ELF-1 (cell line): ENCODE data around the gene SORCS3.
A peak's percentile ranks its signal among the peaks of the same experiment; 100 is the strongest.

Source experiments
- DNase-seq: peaks from one replicate; pipeline ENCODE4 v3.0.0-alpha.2; 2016; ENCODE audit warnings: low read depth, low spot score

The SORCS3 gene

DNA sequence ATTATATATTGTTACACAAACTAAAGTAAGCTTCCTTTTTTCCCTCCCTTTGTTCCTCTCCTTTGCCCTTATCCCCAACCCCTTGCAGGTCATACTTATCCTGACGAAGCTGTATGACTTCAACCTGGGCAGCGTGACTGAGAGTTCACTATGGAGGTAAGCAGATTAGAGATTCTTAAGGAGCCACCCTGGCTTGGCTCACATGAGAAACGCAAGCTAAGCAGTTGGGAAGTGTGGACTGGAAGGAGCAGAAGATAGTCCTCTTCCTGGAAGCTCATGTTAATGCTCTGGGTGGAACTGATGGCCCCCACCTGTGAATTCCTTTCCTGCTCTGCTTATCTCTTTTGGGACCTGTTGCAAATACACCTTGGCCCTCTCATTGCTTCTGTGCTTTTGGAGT, 201.6 kb downstream of the SORCS3 start:
- no peak for DNase-seq

DNA sequence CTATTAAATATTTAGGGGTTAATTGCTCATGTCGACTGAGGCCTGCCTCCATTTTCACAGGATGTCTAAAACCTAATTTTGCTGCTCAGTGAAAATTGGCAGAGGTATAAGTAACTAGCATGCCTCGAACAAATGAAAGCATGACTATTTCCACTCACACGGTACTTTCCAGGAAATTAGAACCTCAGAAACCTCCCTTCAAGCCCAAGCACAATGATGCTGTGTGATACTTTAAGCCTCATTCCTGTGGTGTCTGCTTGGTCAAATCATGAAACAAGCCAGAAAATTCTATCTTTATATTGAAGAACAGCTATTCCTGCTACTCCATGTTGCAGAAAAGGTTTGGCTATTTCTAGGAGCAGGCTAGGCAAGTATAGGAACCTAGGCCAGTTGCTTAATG, 203.0 kb downstream of the SORCS3 start:
- no peak for DNase-seq

DNA sequence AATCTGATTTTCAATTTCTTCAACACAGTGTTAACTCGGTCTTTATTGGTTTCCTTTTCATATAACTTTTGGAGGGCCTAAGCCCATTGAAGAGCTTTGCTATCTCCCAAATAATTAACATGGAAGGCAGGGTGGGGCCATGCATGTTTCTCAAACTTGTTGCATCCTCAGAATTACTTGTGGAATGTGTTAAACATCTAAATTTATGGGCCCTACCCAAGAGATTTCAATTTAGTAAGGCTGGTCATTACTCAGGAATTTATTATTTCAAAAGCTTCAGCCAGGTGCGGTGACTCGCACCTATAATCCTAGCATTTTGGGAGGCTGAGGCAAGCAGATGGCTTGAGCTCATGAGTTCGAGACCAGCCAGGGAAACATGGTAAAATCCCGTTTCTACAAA, 208.9 kb downstream of the SORCS3 start:
- no peak for DNase-seq

DNA sequence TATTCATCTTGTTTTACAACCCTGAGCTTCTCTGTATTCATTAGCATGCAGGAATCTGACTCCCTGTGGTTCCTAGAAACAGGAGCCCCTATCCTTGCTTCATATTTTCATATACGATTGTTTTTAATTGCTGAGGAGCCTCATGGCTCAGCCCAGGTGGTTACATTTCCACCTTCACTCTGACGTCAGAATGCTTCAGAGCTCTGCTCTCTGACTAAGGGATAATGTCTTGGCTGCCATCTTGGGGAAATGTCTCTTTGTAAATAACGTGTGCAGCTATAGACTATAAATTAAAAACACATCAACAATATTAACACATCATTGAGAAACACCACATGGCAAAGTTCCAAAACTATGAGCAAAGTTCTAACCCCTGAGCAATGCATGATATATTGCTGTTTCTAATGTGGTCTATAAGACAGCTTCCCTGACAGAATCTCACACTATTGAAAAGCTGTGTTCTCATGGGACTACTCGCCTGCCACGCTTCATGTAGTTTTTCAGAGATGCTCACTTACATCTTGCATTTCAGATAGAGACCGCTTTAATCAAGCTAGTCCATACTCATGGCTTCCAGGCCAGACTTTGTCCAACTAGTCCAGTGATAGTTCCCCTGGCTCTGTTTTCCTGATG, 227.0 kb downstream of the SORCS3 start:
- no peak for DNase-seq

DNA sequence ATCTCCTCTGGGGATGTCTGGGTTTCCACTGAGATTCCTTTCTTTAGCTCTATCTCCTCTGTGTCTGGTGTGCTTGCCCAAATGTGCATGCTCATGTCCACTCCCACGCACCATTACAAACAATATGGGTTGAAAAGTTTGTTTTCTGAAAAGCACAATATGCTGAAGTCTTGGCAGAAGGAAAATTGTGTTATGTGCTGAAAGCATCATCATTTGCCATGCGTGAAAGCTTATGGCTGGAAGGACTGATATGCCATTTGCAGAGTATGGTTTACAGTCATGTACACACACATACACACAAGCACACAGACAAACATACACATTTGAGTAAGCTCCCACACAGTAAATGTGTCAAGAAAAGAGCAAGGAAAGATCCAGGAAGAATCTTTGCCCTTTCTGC, 231.6 kb downstream of the SORCS3 start:
- DNase-seq: no peak

DNA sequence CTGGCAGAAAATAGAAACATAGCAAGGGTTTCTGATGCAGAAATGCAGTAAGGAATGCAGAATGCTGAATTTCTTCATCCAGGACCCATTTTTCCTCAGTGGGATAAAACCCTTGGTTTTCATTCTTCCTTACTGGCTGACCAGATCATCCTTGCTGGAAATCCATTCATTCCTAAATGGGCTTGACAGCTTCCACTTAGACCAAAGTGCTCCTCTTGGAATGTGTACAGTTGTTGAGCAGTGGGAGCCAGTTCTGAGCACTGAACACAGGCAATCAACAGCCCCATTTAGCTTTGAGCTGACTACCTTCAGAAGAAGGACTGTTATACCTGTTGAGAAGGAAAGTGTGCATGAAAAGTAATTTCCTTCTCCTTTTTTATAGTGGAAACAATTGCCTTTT, 232.1 kb downstream of the SORCS3 start:
- DNase-seq: no peak

DNA sequence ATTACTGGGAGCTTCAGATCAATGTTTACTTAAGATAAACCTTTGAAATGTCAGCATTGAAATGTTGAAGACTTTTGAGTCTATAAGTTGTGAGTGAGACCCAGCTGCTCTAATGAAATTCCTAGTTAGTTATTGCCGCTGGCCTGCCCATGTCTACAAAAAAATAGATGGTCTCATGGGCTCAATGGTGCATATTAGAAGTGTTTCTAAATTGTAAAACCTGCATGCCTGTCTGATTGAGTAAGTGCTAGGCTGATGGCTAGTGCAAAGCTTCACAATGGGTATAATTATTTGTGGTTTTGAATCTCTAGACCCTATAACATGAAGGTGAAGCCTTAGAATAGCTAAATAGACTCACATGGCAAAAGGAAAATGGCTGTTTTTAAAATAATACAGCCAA, 234.5 kb downstream of the SORCS3 start:
- DNase-seq: no peak

DNA sequence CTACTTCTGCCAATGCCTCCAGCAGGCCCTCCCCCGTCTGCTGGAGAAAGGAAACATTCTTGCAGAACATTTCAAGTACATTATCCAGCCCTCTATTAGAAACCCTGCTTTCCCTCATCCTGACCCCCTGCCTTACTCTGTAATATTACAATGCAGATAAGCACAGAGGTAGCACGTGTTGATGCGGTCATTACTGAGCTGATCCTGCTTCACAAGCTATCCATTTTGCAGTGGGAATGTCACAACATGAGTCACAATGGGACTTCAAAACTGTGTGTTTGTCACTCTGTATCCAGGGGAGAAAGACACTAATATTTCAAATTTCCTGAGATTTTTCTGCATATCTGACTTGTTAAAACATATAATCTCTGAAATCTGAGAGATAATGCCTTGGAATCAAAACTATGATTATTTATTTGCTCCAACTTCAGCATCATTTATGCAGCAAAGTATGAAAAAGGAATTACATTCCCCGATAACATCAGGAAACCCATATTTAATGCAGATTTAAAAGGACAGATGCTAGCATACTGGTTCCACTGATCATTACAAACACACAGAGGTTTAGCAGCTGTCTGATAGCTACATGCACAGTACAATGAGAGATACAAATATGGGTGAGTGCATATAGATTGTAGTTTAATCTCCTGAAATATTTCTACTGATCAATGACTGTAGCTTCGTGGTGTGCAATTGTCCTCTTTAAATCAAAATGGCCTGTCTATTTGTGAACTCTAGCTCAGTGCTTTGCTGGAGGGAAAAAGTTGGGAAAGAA, 239.7 kb downstream of the SORCS3 start:
- DNase-seq: no peak

DNA sequence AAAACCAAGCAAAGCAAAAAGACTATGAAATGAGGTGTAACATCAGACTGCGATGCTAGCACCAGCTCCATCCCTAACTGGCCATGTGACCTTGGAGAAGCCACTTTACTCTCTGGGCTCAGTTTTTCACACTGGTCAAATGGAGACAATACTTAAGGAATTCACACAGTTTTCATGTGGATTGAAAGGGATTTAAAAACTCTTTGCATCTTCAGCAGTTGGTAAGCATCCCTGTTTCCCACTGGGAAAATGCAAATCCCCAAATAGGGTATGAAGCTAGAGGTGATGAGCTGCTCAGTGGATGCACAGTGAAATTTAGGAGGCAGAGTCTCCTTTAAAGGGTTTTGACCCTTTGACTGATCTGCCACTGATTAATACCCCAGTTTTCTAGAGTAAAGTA, 240.7 kb downstream of the SORCS3 start:
- no peak for DNase-seq

DNA sequence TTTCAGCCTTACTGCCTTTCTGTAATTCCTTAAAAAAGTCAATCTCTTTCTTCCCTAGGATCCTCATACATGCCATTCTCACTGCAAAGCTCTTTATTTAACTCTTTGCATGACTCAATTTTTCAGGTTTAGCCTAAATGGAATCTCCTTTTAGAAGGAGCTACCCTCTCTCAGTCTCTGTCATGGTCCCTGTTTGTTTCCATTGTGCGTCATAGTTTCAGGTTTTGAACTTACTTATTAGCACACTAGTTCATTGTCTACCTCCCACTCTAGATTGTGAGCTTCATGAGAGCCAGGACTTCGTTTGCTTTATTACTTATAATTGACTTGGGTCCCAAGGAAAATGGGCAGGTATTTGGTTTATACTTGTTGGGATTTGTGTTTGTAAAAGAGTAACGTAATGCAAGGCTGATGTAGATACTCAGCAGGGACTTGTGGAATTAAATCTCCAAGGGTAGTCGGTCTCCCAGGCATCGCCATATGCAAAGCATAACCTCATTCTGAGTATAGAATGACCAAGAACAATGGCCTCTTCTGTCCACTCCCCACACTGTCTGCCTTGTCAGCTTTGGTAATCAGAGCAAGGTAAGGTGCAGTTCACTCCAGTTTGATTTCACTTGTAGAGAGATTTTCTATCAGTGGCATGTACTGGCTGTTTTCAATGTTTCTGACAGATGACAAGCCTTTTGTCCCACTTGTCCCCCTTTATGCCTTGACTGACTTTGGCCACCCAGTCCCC, 252.0 kb downstream of the SORCS3 start:
- DNase-seq: no peak

DNA sequence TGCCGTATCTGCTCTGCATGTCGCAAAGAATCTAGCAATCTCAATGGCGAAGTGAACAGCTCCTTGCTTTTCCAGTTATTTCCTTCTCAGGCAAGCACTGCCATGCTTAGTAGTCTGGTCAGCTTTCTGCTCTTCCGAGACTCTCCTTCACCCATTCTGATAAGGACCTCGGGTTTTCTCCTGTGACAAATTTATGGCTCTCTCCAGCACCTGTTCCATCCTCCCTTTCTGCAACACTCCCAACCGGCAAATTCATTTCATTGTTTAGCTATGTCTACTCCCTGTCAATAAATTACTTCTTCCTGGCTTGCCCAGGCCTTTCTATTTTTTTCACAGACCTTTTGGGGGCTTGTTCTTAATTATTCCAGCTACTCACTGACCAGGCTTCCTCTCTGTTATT, 252.6 kb downstream of the SORCS3 start:
- DNase-seq: no peak

DNA sequence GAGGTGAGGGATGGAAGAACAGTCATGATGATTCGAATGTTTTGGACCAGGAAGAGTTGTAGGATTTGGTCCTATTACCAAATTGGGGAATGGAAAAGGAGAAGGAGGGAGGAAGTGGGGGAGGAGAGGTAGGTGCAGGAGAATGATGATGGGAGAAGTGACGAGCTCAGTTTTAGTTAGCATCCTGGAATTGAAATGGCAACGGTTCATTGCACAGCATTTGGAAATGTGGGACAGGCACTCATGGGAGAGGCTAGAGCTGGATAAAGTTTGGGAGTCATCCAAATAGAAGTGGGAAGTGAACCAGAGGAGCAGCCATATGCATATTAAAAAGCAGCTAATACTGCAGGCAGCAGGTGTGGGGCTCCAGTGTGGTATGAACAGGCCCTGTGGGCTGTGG, 253.6 kb downstream of the SORCS3 start:
- DNase-seq: no peak

DNA sequence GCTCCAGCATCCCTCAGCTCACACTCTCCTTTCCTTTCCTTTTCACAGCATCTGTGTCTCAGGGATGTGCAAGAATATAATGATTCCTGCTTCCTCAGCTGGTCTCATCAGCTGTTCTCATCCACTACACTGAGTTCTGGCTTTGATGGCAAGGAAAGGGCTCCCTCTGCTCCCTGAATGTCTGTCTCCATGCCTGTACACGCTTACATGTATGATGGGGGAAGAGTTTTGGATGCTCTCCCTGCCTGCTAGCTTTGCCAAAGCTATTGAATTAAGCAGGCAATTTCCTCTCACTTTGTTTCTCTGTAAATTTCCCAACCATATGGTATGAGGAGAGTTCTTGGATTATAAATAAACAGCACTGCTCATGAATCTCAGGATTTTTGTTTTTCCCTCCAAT, 254.5 kb downstream of the SORCS3 start:
- no peak for DNase-seq

DNA sequence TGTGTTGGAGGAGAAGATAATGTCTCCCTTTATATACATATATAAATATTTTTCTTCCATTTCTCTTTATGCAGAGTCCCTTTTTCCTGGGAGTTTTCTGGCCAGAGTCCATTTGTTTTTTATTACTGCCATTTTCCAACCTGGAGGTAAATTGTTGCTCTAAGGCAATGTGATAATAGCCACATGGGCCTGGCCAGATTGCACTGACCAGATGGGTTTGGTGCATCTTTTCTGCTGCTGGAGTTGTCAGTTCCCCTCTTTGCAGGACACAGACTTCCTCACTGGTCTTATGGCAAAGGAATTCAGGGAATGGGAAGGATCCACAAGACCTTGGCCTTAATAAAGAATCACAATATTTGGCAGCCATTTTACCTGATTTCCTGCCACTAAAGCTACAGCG, 254.9 kb downstream of the SORCS3 start:
- no peak for DNase-seq

DNA sequence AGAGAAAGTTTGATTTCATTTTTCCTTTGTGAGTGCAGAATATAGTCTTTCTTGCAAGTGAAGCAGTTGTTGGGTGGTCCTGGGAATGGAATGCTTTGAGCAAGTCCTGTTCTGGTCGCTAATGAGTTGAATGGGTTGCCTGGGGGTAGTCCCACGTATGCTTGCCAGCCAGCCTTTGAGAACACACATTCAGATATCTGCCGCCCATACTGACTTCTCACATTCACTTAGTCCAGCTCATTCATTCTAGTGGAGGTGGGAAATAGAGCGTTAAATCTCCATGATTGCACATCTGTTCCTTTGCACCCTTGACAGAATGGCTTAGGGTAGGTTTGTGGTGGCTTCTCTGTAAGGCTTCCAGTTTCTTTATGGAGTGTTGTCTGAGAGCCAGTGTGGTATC, 256.6 kb downstream of the SORCS3 start:
- DNase-seq: peak; percentile 1

DNA sequence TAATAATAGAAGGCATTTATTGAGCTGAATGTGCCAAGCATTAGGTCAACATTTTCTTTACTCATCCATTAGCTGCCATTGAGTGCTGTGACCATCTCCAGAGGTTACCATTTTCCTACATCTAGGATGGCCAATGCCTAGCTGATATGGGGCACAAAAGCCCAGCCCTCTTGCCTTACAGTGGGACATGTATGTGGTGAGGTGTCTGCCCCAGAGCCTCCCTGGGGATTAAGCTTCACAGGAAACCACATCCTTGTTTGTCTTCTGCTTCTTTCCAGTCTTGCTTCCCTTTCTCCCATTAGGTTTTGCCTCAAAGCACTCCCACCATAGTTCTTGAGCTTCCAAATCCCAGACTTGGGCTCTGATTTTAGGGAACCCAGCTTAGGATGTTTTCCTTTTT, 258.7 kb downstream of the SORCS3 start:
- DNase-seq: no peak

DNA sequence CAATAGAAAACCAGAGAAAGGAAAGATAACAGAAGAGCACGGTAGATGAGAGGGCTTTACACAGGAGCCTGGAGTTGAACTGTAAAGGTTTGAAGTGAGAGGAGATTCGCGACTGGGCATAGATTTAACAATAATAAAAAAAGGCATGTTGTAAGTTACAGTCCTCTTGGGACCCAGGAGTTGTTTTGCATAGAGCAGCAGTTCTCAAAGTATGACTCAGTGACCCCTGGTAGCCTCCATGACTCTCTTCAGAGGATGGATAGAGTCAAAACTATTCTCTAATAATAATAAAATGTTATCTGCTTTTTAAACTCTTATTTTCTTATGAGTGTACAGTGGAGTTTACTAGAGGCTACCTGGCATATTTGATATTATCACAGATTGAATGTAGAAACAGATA, 262.3 kb downstream of the SORCS3 start:
- DNase-seq: no peak

DNA sequence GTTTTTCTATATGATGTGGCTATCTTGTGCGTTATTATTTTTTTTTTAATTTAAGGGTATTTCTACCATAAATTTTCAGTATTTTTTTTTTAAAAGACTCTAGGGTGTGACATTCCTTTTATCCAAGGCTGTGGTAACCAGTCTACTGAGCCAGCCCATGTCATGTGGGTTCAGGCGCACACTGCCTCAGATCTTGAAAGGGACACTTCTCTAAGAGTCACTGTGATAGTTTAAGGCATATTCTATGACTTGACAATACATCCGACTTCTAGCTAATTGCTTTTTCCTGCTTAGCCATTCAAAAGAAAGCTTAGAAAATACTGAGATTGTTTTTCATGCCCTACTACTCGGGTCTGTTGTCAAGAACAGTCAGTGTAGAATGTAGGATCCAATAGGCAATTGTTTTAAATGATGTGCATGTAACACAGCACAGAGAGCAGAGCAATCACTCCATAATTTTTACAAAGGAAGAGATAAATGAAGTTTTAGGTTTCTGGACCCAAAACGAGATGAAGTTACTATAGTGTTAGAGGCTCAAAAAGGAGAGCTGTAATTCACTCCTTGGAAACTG, 263.7 kb downstream of the SORCS3 start:
- DNase-seq: no peak

DNA sequence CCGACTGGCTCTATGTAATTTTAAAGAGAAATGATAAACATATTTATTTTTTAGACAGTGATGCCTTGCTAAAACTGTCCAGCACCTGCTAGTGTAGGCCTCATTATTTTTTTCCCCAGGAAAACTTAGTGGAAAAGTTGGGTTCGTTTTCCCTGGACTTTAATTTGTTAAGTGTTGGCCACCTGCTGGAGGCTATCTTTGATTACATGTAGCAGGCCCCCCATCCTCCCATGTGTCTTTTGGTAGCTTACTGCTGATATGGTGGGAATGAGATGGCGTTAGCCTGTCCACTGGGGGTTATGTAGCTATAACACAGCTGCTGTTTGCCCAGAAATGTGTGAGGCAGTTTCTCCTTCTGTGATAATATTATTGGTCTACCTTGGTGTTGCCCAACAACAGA, 265.0 kb downstream of the SORCS3 start:
- no peak for DNase-seq

DNA sequence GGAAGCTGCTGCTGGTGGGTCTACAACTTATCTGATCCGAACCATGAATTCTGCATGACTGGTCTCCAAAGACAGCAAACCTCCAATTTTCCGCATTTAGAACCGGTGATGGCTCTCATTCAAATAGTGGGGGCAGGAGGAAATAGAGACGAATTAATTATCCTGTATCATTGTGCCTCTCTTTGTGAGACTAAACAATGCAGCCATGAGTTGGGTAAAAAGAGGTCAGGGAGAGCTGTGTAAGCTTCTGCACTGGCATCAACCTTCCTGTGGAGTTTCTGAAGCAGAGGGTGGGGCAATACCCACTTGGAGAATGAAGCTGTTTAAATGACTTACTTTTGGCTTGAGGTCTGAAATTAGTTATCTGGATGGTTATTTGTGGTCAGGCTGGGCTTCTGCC, 266.4 kb downstream of the SORCS3 start:
- DNase-seq: no peak

DNA sequence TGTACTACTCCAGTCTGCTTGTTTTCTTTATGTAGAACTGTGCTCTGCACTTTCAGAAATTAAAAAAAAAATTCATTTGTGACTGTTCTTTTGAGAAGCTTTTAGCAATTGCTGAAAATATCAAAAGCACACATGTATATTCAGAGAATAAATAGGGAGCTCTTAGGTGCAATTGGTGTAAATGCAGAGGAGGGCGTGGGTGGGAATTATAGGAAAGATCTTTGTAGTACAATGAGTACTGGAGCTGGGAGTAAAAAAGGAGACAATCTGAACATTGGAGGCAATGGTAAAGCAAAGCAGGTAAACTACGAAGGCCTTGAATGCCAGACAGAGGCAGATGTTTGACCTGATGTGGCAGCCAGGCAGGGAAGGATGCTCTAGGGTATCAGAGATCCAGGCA, 267.5 kb downstream of the SORCS3 start:
- DNase-seq: no peak

DNA sequence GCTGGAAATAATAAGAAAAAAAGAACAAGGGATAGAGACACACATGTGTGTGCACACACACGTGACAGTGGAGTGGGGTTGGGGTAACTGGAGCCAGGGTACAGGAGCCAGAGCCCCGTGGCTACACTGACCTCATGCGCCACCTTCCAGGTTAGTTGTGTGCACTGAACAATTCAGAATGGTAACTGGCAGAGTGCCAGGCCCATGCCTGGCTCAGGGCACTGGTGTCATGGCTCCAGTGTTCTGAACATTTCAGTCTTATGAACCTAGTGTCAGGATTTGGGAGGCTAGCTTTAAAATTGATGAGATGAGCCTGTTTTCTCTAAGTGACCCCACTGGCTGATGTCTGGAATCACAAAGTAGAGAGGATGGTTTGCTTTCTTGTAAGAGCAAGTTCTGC, 269.6 kb downstream of the SORCS3 start:
- DNase-seq: no peak

DNA sequence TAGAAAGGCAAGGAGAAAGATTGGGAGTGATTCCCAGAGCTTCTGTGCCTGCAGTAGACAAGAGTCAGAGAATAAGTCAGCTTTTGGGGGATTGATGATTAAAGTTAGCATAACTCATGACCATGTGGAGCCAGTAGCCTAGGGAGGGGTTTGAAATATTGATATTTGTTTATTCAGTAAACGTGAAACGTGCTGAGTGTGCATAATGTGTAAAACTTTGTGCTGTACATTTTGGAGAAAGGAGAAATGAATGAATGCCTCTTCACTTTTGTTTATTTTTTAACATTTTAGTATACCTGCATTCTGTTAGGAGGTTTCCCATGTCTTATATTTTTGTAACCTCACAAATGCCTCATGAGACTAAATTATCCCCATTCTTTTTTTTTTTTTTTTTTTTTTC, 272.3 kb downstream of the SORCS3 start:
- DNase-seq: no peak
